Endometrial microvascular endothelial cells (primary cell): Measurements from ENCODE around the gene SYF2. TPM values are rescaled to one million over a fixed set of nuclear protein-coding genes. Genes with fewer than 3 reads are reported as not detected.

Experiments used
- in situ Hi-C: cut with HindIII; loops from 2 replicates; pipeline ENCODE4 v1.10.0; 2017; ENCODE audit warnings: low sequenced_read_pairs, low pct_unique_long_range_greater_than_20kb; ENCODE audit errors: inconsistent ontology term
- total RNA-seq: library from RNA; depleted of rRNA; stranded (reverse); fragments of >200 nt; gene quantifications from one replicate; pipeline ENCODE4 v1.2.3, GENCODE V29; 2015; ENCODE audit errors: inconsistent ontology term

The SYF2 gene
- total RNA-seq, 1 donor from 2014 or later = 23.2 TPM

DNA sequence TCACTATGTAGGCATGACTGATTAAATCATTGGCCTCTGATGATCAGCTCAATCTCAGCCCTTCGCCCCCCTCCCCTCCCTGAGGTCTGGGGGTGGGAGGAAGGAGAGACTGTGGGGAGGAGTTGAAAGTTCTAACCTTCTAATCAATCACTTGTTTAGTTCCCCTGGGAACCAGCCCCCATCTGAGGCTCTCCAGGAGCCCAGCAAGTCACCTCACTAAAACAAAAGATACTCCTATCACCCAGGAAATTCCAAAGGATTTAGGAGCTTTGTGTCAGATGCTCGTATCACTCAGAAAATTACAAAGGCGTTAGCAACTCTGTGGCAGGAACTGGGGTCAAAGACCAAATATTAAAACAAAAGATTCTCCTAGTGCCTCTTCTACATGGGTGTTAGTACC lies 21.6 kb downstream of the SYF2 start:
- in situ Hi-C loops = no loop called here

DNA sequence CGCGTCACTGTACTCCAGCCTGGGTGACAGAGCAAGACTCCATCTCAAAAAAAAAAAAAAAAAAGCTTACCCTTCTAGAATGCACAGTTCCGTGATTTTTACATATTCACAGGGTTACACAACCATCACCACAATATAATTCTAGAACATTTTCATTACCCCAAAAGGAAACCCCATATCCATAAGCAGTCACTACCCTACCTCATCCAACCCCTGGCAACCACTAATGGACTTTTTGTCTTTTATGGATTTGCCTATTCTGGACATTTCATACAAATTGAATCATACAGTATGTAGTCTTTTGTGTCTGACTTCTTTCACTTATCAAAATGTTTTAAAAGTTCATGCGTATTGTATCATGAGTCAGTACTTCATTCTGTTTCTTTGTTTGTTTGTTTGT lies 22.8 kb downstream of the SYF2 start:
- in situ Hi-C loops = no loop called here

DNA sequence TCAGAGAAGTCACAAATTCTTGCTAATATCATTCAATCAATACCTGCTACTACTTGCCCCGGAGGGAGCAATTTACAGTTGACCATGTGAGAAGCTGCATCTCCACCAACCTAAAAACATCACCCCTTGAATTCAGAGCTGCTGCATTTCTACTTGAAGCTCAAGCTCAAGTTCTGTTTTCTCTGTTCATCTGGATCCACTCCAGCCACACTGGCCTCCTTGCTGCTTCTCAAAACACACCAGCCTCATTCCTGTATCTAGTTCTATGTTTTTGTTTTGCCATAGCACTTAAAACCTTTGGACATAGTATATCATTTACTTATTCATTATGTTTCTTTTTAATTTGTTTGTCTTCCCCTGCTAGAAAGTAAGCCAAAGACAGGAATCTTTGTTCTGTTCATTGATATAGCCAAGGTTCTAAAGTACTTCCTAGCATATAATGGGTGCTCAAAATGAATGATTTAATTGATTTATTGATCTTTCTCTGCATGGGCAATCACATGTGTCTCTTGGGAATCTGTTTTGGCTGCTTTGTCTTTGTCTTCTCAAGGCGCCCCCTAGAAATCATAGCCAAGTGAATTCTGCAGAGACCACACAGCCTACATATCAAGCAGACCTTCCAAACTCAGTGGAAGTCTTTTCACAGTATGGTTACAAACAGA lies 23.6 kb downstream of the SYF2 start:
- in situ Hi-C loops = no loop called here

DNA sequence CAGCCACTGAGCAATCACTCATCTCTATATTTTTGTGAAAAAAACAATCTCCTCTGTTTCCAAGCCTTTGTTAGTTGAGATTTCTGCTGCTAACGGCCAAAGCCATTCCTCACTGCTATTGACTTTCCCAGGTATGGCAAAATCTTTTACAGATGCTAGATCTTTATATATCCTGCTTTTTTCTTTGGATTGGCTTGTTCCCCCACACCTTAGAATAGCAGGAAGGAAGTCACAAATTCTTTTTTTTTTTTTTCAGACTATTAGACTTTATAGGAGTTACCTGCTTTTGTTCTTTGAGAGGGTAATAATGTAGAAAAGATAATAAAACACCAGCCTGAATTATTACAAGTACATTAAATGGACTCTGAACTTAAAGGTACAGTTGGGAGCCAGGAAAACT lies 24.2 kb downstream of the SYF2 start:
- in situ Hi-C loops = no loop called here

DNA sequence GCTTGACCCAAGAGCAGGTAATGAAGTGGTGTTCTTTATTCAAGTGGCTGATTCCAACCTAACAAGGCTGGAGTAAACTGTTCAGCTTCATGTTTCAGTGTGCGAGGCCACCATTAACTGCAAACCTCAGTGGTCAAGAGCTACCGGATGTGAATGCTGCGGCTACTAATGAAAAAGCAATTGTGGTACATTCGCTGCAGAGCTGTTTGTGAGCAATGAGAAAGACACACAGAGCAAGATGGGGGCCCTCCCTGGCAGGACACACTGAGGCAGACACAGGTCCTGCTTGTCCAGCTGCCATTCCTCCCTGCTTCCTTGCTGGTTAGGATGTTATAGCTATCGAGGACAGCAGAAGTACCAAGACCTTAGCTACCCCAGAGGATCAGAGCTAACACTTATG lies 26.1 kb downstream of the SYF2 start:
- in situ Hi-C loops = no loop called here

DNA sequence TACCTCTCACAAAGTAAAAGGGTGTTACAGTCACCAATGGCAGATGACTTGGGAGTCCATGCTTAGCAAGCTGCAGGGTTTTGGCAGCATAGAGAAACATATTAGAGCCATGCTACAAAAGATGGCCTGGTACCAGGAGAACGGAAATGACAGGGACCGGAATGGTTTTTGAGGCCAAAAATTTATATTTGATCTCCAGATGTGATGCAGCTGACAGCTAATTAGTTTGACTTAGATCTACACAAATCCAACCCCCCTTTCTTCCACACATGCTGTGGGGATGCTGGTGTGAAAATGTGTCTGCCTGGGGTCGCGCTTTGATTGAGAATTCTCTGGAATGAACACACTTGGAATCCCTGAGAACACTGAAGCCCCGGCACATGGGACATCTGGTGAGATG lies 26.5 kb downstream of the SYF2 start:
- in situ Hi-C loops = no loop called here

DNA sequence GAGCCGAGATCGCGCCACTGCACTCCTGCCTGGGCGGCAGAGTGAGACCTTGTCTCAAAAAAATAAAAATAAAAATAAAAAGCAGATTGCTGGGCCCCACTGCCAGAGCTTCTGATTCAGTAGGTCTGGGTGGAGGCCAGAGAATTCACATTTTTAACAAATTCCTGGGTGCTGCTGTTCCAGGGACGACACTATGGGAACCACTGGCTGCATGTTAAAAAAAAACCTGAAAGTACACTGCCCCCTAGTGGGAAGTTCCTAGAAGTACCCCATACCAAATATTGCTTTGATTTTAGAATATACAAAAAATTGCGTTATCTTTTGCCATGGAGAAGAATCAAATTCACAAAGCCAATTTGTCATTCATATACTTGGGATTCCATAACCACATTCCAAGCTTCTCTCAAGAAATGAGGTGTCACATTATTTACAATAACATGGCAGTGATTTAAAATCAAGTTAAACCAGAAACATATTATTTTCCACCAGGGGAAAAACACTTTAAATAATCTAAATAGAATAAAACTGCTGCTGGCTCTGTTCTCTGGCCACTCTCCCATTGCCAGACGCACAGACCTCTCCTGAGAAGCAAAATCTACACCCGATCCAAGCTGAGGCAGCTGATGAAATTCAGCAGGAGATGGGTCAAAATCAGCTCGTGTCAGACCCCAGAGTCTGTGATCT lies 27.4 kb downstream of the SYF2 start:
- in situ Hi-C loops = no loop called here

DNA sequence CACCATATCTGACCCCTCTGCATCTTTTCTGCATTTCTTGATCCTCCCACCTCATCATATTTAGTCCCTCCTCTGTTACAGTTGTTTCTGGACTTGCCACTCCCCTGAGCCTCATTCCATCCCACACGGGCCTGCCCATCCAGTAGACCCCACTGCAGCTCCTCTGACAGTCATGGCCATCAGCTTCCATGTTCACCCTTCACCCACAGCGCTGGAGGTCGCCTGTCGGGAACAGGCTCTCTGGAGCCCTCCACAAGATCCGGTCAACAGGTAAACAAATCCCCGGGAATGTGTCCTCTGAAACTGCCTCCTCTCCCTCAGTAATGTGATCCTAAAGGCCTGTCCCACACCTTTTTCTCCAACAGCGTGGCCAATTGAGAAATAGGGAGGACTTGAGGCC lies 31.3 kb downstream of the SYF2 start:
- in situ Hi-C loops = no loop called here

DNA sequence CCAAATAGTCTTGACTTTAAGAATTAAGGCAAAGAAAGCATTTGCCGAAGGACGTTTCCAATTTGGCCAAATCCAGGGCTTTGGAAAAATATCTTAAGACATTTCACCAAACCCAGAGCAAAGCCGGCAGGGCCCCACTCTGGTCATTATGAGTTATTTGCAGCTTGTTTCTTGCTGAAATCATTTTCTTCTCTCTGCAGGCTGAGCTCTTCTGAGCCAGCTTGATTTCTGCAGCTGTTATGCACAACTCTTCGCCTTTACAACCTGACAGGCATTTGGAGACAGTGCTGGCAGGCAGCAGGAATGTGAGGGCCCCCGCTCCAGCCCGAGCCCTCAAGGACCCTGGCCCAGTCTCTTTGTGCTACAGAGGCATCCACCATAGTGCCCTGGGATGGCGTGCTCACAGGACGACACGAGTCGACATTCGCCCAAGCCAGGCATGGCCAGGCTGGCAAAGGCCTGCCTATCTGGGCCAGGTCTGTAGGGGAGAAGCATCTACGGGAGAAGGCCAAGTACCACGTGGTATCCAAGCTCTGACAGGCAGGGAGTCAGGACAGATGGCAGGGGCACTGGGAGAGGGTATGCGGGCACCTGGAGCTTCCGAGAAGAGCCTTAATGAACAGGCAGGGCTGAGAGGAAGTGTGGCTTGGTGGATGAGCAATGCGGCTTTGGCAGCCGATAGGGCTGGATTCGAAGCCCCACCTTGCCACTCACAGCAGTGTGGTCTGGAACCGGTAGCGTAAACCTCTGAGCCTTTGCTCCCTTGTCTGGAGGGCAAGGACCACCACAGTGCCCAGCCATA lies 32.3 kb downstream of the SYF2 start:
- in situ Hi-C loops = no loop called here

DNA sequence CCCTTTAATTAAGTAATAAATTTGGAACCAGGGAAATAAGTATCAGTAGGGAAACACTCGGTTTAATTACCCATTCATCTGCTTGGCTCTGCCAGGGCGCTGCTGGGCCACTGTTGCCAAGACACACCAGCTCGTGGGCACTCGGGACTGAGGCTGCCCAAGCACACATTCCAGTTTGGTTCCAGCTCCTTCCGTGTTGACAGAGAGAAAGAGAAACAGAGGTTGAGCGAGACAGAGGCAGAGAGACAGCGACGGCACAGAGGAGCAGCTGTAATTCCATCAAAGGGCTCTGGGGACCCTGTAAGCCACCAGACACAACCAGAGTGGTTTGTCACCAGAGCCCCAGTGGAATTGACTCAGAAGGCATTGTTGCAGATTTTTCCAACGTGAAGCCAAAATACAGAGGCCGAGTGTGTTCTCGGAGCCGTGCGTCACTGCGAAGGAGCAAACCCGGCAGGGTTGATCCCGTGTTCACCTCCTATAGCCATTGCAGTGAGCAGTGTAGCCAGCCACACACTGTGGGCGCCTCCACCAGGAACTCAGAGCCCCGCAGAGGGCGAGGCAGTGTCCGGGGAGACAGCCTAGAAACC lies 33.5 kb downstream of the SYF2 start:
- in situ Hi-C loops = no loop called here

DNA sequence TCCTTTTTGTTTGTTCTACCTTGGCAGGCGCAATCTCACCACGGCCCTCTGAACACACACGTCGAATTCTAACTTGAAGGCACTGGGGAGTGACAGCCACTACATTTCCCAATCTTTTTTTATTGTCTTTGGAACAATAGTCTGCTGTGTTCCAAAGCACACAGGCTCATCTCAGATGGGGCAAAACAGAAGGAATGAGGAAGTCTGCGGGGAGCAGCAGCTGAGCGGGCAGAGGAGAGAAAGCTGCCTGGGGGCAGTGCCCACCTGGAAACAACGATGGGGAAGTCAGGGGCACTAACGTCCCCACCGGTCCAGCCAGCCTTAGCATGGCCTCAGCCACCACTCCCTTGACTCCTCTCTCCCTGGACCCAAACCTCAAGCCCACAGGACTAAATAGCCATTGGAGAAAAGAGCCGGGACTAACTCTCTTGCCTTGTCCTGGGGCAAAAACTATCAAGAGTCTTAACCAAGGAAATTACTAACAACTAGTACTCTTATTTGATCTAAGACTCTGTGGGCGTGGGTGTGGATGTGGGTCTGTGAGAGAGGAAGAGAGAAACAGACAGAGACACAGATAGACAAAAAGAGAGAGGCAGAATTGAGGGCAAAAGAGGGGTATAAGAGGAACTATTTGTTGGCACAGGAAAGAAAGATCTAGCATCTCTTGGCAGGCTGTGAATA lies 34.2 kb downstream of the SYF2 start:
- in situ Hi-C loops = no loop called here

DNA sequence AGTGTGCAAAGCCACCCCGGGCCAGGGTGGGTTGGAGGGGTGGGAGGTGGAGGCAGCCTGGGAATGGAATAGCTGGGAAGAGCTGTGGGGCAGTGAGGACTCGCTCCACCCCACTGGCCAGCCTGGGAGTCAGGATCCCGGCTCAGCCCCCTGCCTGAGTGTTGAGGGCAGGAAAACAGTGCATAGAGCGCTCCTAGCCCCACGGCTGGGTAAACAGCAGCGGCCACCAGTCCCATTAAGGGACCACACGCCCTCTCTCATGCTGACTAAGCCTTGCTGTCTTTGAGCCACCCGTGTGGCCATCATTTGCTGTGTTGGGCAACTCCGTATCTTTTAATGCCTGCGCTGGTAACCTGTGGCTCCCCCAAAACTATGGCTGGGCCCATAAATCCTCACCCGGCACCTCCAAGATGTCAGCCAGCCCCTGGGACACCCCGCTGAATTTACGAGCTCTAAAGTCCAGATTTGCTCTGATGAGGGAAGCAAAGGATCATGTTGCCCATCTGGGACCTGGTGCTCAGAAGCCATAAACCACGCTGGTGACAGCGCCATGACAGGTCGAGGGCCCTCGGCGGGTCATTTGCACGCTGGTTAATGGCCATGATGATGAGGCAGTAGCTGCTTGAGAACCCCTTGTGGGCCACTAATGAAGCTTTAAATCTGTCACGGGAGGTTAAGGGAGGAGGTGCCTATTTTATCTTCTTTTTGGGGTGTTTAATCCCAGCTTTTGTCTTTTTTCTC lies 34.9 kb downstream of the SYF2 start:
- in situ Hi-C loops = no loop called here

DNA sequence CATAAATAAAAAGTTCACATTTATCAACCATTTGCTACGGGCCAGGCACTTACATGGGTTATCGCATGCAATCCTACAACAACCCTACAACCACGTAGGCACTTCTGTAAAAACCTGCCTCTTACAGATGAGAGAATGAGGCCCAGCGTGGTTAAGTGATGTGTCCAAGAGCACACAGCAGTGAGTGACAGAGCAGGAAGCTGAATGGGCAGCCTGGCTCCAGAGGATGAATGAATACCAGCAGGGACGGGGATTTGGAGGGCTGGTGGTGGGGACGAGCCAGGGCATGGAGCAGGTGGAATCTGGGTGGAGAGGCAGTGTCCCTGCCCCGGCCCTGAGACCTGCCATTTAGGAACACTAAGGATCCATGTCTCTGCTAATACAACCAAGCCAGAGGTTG lies 35.5 kb downstream of the SYF2 start:
- in situ Hi-C loops = no loop called here

DNA sequence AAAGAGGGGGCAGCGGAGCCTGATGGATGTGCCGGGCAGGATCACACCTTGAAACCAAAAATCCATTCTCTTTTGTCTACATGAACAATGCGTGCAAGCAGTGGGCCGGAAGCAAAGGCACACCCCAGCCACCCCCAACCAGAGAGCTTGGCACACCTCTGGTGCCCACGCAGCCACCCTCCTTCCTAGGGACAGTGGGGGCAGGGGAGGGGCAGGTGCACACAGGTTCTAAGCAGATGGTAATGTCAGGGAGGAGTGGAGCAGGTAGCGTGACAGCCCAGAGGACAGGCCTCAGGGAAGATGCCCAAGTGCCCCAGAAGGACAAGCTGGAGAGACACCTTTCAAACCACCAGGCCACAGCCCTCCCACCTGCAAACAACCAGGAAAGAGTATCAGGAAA lies 36.5 kb downstream of the SYF2 start:
- in situ Hi-C loops = no loop called here

DNA sequence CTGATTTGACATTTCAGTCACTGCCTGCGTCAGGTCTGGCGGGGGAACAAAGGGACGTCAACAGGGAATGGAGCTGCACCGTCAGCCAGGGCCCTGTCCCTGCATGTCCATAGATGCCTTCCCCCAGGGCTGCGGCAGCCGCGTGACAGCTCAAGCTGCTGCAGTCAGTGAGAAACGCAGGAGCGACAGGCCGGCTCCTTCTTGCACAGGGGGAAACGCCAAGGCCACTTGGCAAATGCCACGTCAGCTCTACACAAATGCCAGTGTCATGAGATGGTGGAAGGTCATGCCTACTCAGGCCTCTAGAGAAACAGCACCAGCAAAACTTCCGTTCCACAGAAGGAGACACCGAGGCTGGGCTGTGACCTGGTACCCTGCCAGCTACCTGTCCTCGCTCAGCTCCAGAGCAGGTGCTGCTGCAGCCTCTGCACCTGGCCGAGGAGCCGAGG lies 37.7 kb downstream of the SYF2 start:
- in situ Hi-C loops = no loop called here

DNA sequence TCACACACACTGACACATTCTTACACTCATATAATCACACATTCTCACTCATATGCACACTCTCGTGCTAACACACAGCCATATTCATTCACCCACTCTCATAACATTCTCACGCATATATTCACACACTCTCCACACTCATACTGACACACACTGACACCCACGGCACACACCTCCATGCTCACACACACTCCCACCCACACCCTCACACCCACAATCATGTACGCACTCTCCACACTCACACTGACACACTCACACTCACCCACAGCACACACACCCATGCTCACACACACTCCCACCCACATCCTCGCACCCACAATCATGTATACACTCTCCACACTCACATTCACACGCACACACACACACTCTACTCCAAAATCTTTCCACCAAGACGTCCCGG lies 38.2 kb downstream of the SYF2 start:
- in situ Hi-C loops = no loop called here

DNA sequence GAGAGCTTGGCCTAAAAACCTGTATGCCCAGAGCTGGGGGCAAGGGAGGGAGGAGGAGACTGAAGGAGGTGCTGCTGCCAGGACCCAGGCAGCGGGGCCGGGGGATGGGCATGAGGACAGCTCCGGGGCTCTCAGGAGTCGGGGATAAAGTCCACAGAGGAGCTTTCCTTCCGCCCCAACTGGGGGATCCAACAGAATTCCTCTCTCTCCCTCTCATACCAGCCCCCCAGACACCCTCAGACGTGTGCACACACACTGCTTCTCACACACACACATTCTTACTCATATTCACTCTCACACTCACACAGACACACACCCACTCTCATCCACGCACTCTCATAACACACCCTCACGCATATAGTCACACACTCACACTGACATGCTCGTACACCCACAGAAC lies 39.1 kb downstream of the SYF2 start:
- in situ Hi-C loops = no loop called here

DNA sequence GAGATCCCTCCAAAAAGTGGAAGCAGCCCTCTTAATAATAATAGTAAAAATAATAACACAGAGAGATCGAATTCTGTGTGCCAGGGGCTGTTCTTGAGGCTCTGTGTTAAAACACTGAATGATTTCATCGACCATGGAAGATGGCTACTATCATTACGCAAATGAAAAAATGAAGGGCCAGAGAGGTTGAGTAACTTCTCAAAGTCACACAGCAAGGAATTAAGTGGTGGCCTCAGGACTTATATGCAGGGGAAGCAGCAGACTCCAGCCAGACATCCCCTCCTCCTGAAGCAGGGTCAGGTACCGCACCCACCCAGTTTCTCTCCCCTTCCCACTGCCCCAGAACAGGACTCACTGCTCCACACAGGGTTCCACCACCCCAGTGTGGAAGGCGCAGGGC lies 40.1 kb downstream of the SYF2 start:
- in situ Hi-C loops = no loop called here

DNA sequence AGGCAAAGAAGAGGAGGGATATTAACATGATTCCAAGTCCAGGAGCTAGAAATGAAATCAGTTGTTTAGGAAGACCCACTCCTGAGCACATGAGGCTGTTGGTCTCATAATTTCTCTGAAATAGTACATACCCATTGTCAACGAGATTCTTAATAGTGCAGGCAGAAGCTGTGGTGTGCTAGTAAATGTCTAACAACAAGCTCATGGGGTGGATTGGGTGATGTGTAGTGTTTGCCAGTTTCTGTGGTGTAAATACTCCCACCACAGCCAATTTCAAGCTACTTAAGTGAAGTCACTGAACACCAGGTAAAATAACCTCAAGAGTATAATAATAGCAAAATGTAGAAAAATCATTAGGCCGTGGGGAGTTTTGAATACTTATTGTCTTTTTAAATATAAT lies 42.0 kb downstream of the SYF2 start:
- in situ Hi-C loops = no loop called here
